ENCODE data around the gene CIZ1.

DNA sequence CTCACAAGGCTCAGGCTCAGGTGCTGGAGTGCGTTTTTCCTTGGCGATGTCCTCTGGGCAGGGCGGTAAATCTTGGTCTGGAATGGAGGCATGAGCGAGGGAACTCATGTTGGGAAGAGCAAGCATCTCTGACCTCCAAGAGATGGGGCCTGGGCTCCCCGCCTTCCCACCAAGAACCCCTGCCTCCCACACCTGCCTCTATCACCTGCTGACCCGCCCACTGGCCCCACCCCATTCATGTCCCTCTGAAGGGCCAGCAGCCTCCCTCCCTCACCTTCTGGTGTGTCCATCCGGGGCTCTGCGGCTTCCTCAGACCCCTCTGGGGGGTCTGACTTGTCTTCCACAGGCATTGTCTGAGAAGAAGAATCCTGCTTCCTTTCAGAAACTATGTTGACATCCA is 10.9 kb downstream of the CIZ1 start:
- TF ChIP-seq CTCF (conservative IDR thresholded peaks at IDR 0.05) (no peak), ZFX (IDR thresholded peaks at IDR 0.05) (no peak)

Measured in C4-2B (cell line).